Measurements from ENCODE around the gene CYSTM1.

CYSTM1 gene

DNA sequence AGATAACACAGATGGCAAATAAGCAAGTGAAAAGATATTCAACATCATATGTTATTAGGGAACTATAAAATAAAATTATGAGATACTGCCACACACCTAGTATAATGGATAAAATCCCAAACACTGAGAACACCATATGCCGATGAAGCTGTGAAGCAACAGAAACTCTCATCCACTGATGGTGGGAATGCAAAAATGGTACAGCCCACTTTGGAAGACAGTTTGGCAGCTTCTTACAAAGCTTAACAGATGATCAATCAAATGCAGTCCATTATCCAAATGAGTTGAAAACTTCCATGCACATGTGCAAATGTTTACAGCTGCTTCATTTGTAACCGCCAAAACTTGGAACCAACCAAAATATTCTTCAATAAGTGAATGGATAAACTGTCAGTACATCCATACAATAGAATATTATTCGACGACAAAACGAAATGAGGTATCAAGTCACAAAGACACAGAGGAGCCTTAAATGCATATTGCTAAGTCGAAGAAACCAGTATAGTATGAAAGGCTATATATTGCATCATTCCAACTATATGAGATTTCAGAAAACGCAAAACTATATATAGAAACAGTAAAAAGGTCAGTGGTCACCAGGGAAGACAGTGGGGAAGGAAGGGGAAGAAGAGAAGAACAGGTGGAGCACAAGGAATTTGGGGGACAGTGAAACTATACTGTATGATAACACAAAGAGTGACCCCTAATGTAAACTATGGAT lies 113.0 kb downstream of the CYSTM1 start:
- no peak for DNase-seq (ENCODE audit: low read depth in 3 of 3, low spot score in 1 of 3)

DNA sequence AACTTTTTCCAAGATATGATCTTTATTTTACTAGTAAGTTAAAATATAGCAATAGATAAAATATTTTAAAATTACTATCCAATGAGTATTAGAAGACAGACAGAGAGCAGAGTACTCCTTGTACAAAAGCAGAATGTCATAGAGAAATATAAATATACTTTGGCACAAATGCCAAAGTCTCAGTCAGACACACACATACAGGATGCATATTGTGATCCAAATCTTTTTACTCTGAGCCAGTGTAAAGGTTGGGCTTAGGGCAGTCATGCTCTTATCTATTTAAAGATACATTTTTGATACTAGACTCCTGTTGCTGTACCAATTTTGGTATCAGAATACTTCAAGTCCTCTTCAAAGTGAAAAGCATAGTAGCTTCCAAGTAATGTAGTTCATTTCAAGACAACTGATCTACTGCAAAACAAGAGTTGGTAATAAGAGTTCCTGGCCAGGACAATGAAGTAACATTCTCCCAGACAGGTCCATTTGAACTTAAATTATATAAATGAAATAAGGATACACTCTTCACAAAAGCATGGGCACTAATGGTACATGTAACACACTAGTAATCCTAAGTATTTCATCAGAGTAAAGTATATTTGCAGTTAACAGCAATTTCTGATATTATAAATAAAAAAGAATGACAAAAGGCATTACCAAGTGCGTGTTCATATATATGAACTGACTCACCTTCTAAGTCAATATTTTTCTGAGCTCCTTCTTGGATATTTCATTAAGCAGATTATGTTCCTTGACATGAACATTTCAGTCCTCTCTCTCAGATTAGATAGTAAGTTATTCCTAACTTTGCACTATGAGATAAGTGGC lies 117.4 kb downstream of the CYSTM1 start:
- DNase-seq (ENCODE audit: low read depth in 3 of 3, low spot score in 1 of 3), result no peak
